Loucy (cell line): ENCODE results near the gene MAGOHB.
A peak's percentile ranks its signal among the peaks of the same experiment; 100 is the strongest.
"Not testable (repeated sequence)": the region's sequence is repeated elsewhere in the genome, so short reads cannot be mapped to it uniquely, and the experiment has no call there.

ENCODE experiments used
- H2AFZ ChIP-seq: fragments of 200-600 bp; sonication (generic); 2 replicates; pipeline ENCODE4 v1.6.0; 2016; ENCODE audit warnings: antibody characterized with exemption, mild to moderate bottlenecking, low read length, moderate library complexity
- H3F3A ChIP-seq: fragments of 200-600 bp; 2 replicates; pipeline ENCODE4 v1.6.0; 2016; ENCODE audit warnings: antibody characterized with exemption, low read depth, mild to moderate bottlenecking
- H3K27me3 ChIP-seq: fragments of 200-600 bp; sonication (generic); 2 replicates; pipeline ENCODE4 v1.6.1; 2014; ENCODE audit warnings: low read length, mild to moderate bottlenecking; ENCODE audit not compliant: insufficient read depth, poor library complexity, severe bottlenecking
- H3K36me3 ChIP-seq: fragments of 200-600 bp; sonication (generic); 2 replicates; pipeline ENCODE4 v1.6.1; 2016; ENCODE audit warnings: low read length; ENCODE audit not compliant: insufficient read depth
- H3K4me1 ChIP-seq: fragments of 200-600 bp; sonication (generic); 2 replicates; pipeline ENCODE4 v1.5.1; 2014; ENCODE audit warnings: low read length, mild to moderate bottlenecking; ENCODE audit not compliant: insufficient read depth, poor library complexity, severe bottlenecking
- H3K4me2 ChIP-seq: fragments of 200-600 bp; sonication (generic); 2 replicates; pipeline ENCODE4 v1.6.0; 2014; ENCODE audit warnings: antibody characterized with exemption, low read length, low read depth, mild to moderate bottlenecking; ENCODE audit not compliant: poor library complexity, severe bottlenecking
- H3K4me3 ChIP-seq: fragments of 200-600 bp; sonication (generic); 2 replicates; pipeline ENCODE4 v1.5.1; 2014; ENCODE audit warnings: low read length, mild to moderate bottlenecking, mixed read lengths; ENCODE audit not compliant: poor library complexity, severe bottlenecking
- H3K79me2 ChIP-seq: fragments of 200-600 bp; sonication (generic); 2 replicates; pipeline ENCODE4 v1.6.1; 2014; ENCODE audit warnings: low read length; ENCODE audit not compliant: insufficient read depth
- H3K9ac ChIP-seq: fragments of 200-600 bp; sonication (generic); 2 replicates; pipeline ENCODE4 v1.6.0; 2014; ENCODE audit warnings: mild to moderate bottlenecking, low read depth, low read length, moderate library complexity; ENCODE audit not compliant: poor library complexity, severe bottlenecking
- H3K9me2 ChIP-seq: fragments of 200-600 bp; sonication (generic); replicated peaks from 2 replicates; pipeline ENCODE4 v1.6.1; 2016; ENCODE audit warnings: low read depth, low read length, mixed read lengths
- H3K9me3 ChIP-seq: fragments of 200-600 bp; sonication (generic); 2 replicates; pipeline ENCODE4 v1.6.1; 2014; ENCODE audit warnings: mild to moderate bottlenecking, antibody characterized with exemption, low read length, low read depth; ENCODE audit not compliant: insufficient read depth
- H4K20me1 ChIP-seq: fragments of 200-600 bp; sonication (generic); 2 replicates; pipeline ENCODE4 v1.6.0; 2014; ENCODE audit warnings: antibody characterized with exemption, low read length, mild to moderate bottlenecking; ENCODE audit not compliant: insufficient read depth, poor library complexity, severe bottlenecking
- CTCF ChIP-seq: fragments of 200-600 bp; sonication (generic); conservative IDR thresholded peaks from 2 replicates; pipeline ENCODE4 v1.5.1; 2014; ENCODE audit warnings: mild to moderate bottlenecking, antibody characterized with exemption, low read length
- EZH2phosphoT487 ChIP-seq: fragments of 200-600 bp; IDR thresholded peaks from 2 replicates; pipeline ENCODE4 v1.6.1; 2018; ENCODE audit warnings: antibody characterized with exemption, mild to moderate bottlenecking, moderate library complexity, borderline replicate concordance

The MAGOHB gene

GRCh38 chr12:10582704-10583103 is 30.7 kb downstream of the MAGOHB start:
- Histone ChIP-seq H3K9me2 (no peaks in the 10 kb centered on the region), H3K9me3 (no peaks in the 10 kb centered on the region), H3K36me3 (no peaks in the 10 kb centered on the region), H4K20me1 (no peaks in the 10 kb centered on the region), H3K4me2 (no peak overlapping the region), H2AFZ (no peak overlapping the region), H3K9ac (no peak overlapping the region), H3K4me1 (no peaks in the 10 kb centered on the region), H3K4me3 (no peak overlapping the region), H3K79me2 (no peaks in the 10 kb centered on the region), H3K27me3 (no peaks in the 10 kb centered on the region), H3F3A (no peaks in the 10 kb centered on the region)
- no peak for TF ChIP-seq CTCF
- no peak for TF ChIP-seq EZH2phosphoT487

GRCh38 chr12:10582133-10582532 is 31.3 kb downstream of the MAGOHB start:
- H3F3A ChIP-seq, H4K20me1 ChIP-seq, H3K4me1 ChIP-seq, H2AFZ ChIP-seq, H3K27me3 ChIP-seq, H3K4me2 ChIP-seq, H3K79me2 ChIP-seq, H3K4me3 ChIP-seq, H3K36me3 ChIP-seq, H3K9me2 ChIP-seq, H3K9me3 ChIP-seq, H3K9ac ChIP-seq: not testable (repeated sequence)

GRCh38 chr12:10574307-10574706 is 39.1 kb downstream of the MAGOHB start:
- Histone ChIP-seq H3K79me2 (no peaks in the 10 kb centered on the region), H3K9me2 (no peaks in the 10 kb centered on the region), H3K4me2 (no peak overlapping the region), H3K9ac (no peak overlapping the region), H3K36me3 (no peaks in the 10 kb centered on the region), H3K27me3 (no peaks in the 10 kb centered on the region), H3K4me1 (no peaks in the 10 kb centered on the region), H3K4me3 (no peak overlapping the region), H4K20me1 (no peaks in the 10 kb centered on the region), H3F3A (no peaks in the 10 kb centered on the region), H2AFZ (no peak overlapping the region), H3K9me3 (no peaks in the 10 kb centered on the region)
- TF ChIP-seq EZH2phosphoT487: no peak

GRCh38 chr12:10572021-10572490 is 41.4 kb downstream of the MAGOHB start:
- H3K9me3 ChIP-seq, H3F3A ChIP-seq, H3K79me2 ChIP-seq, H3K9me2 ChIP-seq, H2AFZ ChIP-seq, H3K4me3 ChIP-seq, H3K4me1 ChIP-seq, H3K36me3 ChIP-seq, H4K20me1 ChIP-seq, H3K4me2 ChIP-seq, H3K9ac ChIP-seq, H3K27me3 ChIP-seq: not testable (repeated sequence)

- Histone ChIP-seq H3K27me3 (no peaks in the 10 kb centered on the region), H3K79me2 (no peaks in the 10 kb centered on the region), H3K36me3 (no peaks in the 10 kb centered on the region), H3K9ac (no peak overlapping the region), H3K9me2 (no peaks in the 10 kb centered on the region), H3K4me3 (no peak overlapping the region), H3K9me3 (no peaks in the 10 kb centered on the region), H3K4me1 (peaks cover 8% of the 10 kb centered on the region), H3K4me2 (peak overlapping the region; percentile 1), H4K20me1 (no peaks in the 10 kb centered on the region), H2AFZ (no peak overlapping the region), H3F3A (no peaks in the 10 kb centered on the region)
- TF ChIP-seq EZH2phosphoT487 (no peak), CTCF (no peak)
These were observed 42.3 kb downstream of the MAGOHB start for GRCh38 chr12:10571141-10571540.
